ENCODE measurements around the gene NCOA3.

GRCh38 chr20:47672166-47672565 lies 170.5 kb downstream of the NCOA3 start:
- TF ChIP-seq RAD21 (IDR thresholded peaks at IDR 0.05 in 1 of 2, conservative IDR thresholded peaks at IDR 0.05 in 1 of 2; ENCODE audit: low read depth in 2 of 2, low read length in 2 of 2) = no peak
- no peak for TF ChIP-seq CTCF (IDR thresholded peaks at IDR 0.05; ENCODE audit: control extremely low read depth in 1 of 3, insufficient read depth in 1 of 3, low read depth in 1 of 3, low read length in 3 of 3)
- TF ChIP-seq POLR2AphosphoS5 (IDR thresholded peaks at IDR 0.05; ENCODE audit: low read depth, low read length) = no peak
- no peak for TF ChIP-seq EGR1 (IDR thresholded peaks at IDR 0.05; ENCODE audit: borderline replicate concordance, low read depth, low read length)
- TF ChIP-seq MAX (IDR thresholded peaks at IDR 0.05) = no peak
- no peak for TF ChIP-seq KDM1A (IDR thresholded peaks at IDR 0.05; ENCODE audit: borderline replicate concordance, low read length)
- TF ChIP-seq RBBP5 (IDR thresholded peaks at IDR 0.05; ENCODE audit: borderline replicate concordance, low read depth, low read length) = no peak
- no peak for TF ChIP-seq SIN3A (conservative IDR thresholded peaks at IDR 0.05 in 1 of 2, IDR thresholded peaks at IDR 0.05 in 1 of 2; ENCODE audit: low read depth in 1 of 2, low read length in 2 of 2)
- no peak for TF ChIP-seq JUN (IDR thresholded peaks at IDR 0.05; ENCODE audit: low read depth, low read length)
